ENCODE measurements around the gene LPIN2.
A peak's percentile ranks its signal among the peaks of the same experiment; 100 is the strongest.
"Not testable (repeated sequence)": the region's sequence is repeated elsewhere in the genome, so short reads cannot be mapped to it uniquely, and the experiment has no call there.

Gene LPIN2

GRCh38 chr18:3012136-3013023 is 564 bp downstream of the LPIN2 start:
- peak in 1 of 3 experiments; percentile 12 for DNase-seq (ENCODE audit: low read depth in 2 of 3, low spot score in 2 of 3)

GRCh38 chr18:3010086-3010485 is 2.9 kb downstream of the LPIN2 start:
- no peak for DNase-seq (ENCODE audit: low read depth in 2 of 3, low spot score in 2 of 3)

GRCh38 chr18:3008541-3008940 is 4.4 kb downstream of the LPIN2 start:
- no peak for DNase-seq (ENCODE audit: low read depth in 2 of 3, low spot score in 2 of 3)

GRCh38 chr18:3007491-3007890 is 5.5 kb downstream of the LPIN2 start:
- DNase-seq (ENCODE audit: low read depth in 2 of 3, low spot score in 2 of 3) = no peak

- no peak for DNase-seq (ENCODE audit: low read depth in 2 of 3, low spot score in 2 of 3)
Observed at GRCh38 chr18:3005462-3005861, 7.5 kb downstream of the LPIN2 start.

- not testable (repeated sequence) for DNase-seq (ENCODE audit: low read depth in 2 of 3, low spot score in 2 of 3)
Observed at GRCh38 chr18:3003766-3004165, 9.2 kb downstream of the LPIN2 start.

GRCh38 chr18:3002732-3003131 is 10.2 kb downstream of the LPIN2 start:
- no peak for DNase-seq (ENCODE audit: low read depth in 2 of 3, low spot score in 2 of 3)

GRCh38 chr18:2998644-2999043 is 14.3 kb downstream of the LPIN2 start:
- no peak for DNase-seq (ENCODE audit: low read depth in 2 of 3, low spot score in 2 of 3)

- DNase-seq (ENCODE audit: low read depth in 2 of 3, low spot score in 2 of 3) = no peak
Observed at GRCh38 chr18:2997846-2998564, 14.9 kb downstream of the LPIN2 start.

- DNase-seq (ENCODE audit: low read depth in 2 of 3, low spot score in 2 of 3) = no peak
Observed at GRCh38 chr18:2997429-2997828, 15.5 kb downstream of the LPIN2 start.

- DNase-seq (ENCODE audit: low read depth in 2 of 3, low spot score in 2 of 3) = peak in 1 of 3 experiments; percentile 50
Observed at GRCh38 chr18:2994603-2995432, 18.1 kb downstream of the LPIN2 start.

GRCh38 chr18:2994020-2994589 is 18.8 kb downstream of the LPIN2 start:
- DNase-seq (ENCODE audit: low read depth in 2 of 3, low spot score in 2 of 3) = no peak

GRCh38 chr18:2992995-2993877 is 19.7 kb downstream of the LPIN2 start:
- no peak for DNase-seq (ENCODE audit: low read depth in 2 of 3, low spot score in 2 of 3)

- DNase-seq (ENCODE audit: low read depth in 2 of 3, low spot score in 2 of 3) = no peak
Observed at GRCh38 chr18:2990956-2991640, 21.8 kb downstream of the LPIN2 start.

GRCh38 chr18:2987876-2988790 is 24.8 kb downstream of the LPIN2 start:
- DNase-seq (ENCODE audit: low read depth in 2 of 3, low spot score in 2 of 3) = no peak

GRCh38 chr18:2986150-2986865 is 26.6 kb downstream of the LPIN2 start:
- DNase-seq (ENCODE audit: low read depth in 2 of 3, low spot score in 2 of 3) = no peak

GRCh38 chr18:2985628-2986027 is 27.3 kb downstream of the LPIN2 start:
- DNase-seq (ENCODE audit: low read depth in 2 of 3, low spot score in 2 of 3) = no peak

All from activated CD8-positive, alpha-beta memory T cell treated with anti-CD3 and anti-CD28 coated beads for 48 hours (primary cell).